Glomerular endothelial cell (primary cell): ENCODE results near the gene DNAJC3. TPM values are rescaled to one million over a fixed set of nuclear protein-coding genes. Genes with fewer than 3 reads are reported as not detected.

Experiments
- DNase-seq: peaks from one replicate; pipeline ENCODE4 v3.0.0-alpha.2; 2011; ENCODE audit warnings: low read depth, low spot score; ENCODE audit errors: extremely low read depth
- total RNA-seq: library from RNA; depleted of rRNA; stranded (reverse); fragments of >200 nt; gene quantifications from 2 replicates; pipeline ENCODE4 v1.2.3, GENCODE V29; 2015

Gene DNAJC3, protein sequence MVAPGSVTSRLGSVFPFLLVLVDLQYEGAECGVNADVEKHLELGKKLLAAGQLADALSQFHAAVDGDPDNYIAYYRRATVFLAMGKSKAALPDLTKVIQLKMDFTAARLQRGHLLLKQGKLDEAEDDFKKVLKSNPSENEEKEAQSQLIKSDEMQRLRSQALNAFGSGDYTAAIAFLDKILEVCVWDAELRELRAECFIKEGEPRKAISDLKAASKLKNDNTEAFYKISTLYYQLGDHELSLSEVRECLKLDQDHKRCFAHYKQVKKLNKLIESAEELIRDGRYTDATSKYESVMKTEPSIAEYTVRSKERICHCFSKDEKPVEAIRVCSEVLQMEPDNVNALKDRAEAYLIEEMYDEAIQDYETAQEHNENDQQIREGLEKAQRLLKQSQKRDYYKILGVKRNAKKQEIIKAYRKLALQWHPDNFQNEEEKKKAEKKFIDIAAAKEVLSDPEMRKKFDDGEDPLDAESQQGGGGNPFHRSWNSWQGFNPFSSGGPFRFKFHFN
- total RNA-seq, result 43.0 and 52.6 TPM in 2 replicates

DNA sequence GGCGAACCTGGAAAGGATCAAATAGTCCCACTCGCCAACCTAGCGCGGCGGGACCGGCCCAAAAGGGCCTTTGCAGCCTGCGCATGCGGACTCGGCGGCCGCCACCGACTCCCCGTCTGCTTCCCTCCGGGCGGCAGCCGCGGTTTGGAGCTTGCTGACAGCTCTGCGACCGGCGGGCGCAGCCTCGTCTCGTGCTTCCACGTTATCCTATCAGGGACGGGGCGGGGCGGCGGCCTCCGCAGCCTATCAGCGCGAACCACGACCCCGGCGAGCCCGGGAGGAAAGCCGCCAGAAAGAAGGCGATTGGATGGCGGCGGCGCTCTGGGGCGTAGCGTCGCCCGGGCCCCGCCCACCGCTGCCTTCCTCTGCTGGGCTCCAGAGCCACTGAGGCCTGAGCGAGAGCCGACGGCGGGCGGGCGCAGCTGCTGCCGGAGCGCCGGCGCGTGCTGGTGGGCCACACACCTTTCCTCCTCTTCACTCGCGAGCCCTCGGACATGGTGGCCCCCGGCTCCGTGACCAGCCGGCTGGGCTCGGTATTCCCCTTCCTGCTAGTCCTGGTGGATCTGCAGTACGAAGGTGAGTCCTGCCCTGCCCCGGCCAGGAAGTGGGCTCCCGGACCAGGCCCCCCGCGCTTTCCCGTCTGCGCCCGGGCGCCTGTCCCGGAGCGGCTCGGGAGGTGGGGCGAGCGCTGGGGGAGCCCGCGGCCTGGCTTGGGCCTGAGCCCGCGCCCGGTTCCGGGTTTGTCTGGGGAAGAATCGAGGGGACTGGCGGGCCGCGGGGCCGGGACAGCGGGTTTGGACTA, at the start of gene DNAJC3:
Gene DNAJC3 (plus strand): TSS at position 378 of the 802 bp plus-strand sequence. CDS start 117 bp downstream, at position 495.
- peak; percentile 55 for DNase-seq

DNA sequence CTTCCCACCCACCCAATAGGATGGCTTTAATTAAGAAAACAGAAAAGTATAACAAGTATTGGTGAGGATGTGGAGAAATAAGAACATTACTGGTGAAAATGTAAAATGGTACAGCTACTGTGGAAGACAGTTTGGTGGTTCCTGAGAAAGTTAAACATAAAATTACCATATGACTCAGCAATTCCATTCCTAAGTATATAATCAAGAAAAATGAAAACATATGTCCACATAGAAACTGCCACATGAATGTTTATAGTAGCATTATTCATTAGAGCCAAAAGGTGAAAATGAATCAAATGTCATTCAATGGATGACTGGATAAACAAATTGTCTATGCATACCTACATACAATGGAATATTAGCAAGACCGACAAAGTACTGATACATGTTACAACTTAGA, 49.3 kb upstream of the DNAJC3 start:
- DNase-seq, result no peak

GRCh38 chr13:95628488-95628887, 48.5 kb upstream of the DNAJC3 start:
- DNase-seq, result no peak

DNA sequence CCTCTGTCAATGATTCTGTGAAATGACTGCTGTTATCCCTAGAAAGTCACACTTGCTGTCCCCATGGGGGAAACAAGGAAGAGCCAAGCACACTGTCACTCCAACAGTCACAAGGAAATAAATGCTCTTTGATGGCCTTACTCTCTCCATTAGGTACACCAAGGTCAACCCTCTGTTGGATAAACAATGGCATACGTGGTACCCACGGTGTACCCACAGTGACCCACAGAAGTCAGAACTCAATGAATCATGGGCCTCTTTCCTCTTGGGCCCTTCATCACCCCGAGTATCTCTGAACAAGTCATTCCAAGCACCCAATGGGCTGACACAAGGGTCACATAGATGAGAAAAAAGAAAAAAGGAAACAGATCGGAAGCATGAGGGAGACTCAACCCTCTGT, 47.9 kb upstream of the DNAJC3 start:
- no peak for DNase-seq

- DNase-seq, result no peak
These were observed 46.3 kb upstream of the DNAJC3 start for GRCh38 chr13:95630593-95630992.

DNA sequence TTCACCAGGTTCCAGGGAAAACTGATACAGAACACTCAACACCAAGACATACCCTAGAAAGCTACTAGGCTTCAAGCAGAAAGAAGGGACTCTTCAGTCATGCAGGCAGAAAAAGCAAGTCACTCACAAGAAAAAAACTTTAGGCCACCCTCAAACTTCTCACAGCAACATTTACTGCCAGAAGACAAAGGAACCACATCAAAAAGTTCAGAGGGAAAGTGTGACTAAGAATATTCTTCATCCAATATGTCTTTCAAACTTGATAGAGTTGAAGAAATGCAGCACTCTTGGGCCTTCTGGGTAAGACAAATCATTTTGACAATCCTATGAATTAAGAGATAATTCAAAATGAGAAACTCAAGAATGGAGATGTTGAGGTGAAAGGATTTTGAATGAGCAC, 40.1 kb upstream of the DNAJC3 start:
- no peak for DNase-seq

GRCh38 chr13:95641291-95642027, 35.5 kb upstream of the DNAJC3 start:
- DNase-seq, result no peak

GRCh38 chr13:95642028-95642621, 34.8 kb upstream of the DNAJC3 start:
- DNase-seq, result no peak

GRCh38 chr13:95642999-95643398, 33.9 kb upstream of the DNAJC3 start:
- DNase-seq, result no peak

DNA sequence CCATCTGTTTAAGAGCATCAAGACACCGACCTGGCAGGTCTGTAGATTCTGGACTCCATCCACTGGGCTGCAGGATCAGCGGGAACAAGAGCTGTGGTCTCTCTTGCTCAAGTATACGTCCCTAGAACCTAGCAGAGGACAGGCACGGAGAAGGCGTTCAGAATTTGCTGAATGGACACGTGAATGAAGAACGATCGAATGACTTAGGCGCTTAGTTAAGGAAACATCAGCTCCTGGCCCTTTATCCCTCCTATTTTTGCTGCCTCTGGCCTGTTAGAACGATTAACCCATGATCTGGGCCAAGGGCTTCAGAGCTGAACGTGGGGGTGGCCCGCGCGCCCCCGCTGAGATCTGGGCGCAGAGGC, 33.4 kb upstream of the DNAJC3 start:
- no peak for DNase-seq

DNA sequence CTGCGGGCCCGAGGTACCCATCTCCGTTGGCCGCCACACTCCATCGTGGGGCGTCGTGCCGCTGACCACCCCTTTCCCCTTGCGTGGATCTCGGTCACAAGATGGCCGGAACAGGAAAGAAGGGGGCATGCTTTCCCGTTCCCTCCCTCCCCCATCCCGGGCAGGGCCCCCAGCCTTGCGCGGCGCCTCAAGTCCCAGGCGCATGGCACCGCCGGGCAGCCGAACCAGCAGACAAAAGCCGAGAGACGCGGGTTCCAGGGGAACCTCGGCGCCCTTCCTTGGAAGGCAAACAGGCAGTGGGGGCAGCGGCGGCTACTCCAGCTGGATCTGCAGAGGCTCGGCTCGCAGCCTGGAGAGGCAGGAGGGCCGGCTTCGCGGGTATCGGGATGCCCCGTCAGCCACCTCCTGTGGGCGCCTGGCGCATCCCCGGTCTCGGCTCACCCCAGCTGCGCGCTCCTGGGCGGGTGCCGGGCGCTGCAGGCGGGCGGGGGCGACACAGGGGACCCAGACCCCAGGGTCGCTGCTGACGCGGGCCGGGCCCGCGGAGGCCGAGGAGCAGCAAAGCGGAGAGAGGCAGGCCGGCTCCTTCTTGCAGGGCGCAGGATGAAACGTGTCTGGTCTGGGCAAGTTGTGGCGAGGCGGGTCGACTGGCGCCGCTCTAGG, 32.9 kb upstream of the DNAJC3 start:
- no peak for DNase-seq

GRCh38 chr13:95644601-95645052, 32.3 kb upstream of the DNAJC3 start, which contains the start of gene DZIP1:
TSS of gene DZIP1 (minus strand) at chr13:95644706. CDS start at chr13:95642029, 2,677 bp downstream.
- peak; percentile 23 for DNase-seq

DNA sequence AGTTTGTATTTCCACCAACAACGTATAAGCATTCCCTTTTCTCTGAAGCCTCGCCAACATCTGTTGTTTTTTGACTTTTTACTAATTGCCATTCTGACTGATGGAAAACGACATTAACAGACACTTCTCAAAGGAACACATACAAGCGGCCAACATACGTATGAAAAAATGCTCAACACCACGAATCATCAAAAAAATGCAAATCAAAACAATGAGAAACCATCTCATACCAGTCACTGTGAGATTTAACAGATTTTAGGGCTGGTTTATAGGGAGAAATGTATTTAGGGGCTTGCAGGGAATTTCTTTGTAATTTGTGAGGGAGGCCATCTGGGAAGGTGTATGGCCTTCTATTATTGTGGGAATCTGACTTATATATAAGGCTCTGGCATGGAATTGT, 29.6 kb upstream of the DNAJC3 start:
- no peak for DNase-seq

- no peak for DNase-seq
These were observed 26.2 kb upstream of the DNAJC3 start for GRCh38 chr13:95650696-95651095.

DNA sequence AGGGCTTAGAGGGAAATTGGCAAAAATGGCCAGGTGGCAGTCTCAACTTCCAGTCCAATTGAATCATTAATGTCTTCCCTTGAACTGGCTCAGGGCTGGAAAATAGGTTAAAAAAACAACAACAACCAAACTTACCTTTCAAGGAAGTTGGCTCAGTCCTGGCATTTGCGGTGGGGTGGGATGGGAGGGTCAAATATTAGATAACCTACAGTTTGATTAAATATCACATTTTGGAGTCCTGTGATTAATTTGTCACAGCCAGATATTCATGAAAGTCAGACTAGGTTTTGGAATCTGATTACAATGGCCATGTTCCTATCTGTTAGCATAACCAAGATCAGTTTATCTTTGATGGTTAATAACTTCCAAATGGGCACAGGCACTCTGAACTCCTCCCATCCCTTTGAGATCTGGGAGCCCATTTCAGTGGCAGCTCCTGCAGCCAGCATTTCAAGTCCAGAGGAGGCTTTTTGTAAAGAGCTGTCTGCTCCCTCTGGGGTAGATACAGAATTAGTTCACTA, 24.6 kb upstream of the DNAJC3 start:
- no peak for DNase-seq

- DNase-seq, result no peak
These were observed 24.1 kb upstream of the DNAJC3 start for GRCh38 chr13:95652821-95653220.

DNA sequence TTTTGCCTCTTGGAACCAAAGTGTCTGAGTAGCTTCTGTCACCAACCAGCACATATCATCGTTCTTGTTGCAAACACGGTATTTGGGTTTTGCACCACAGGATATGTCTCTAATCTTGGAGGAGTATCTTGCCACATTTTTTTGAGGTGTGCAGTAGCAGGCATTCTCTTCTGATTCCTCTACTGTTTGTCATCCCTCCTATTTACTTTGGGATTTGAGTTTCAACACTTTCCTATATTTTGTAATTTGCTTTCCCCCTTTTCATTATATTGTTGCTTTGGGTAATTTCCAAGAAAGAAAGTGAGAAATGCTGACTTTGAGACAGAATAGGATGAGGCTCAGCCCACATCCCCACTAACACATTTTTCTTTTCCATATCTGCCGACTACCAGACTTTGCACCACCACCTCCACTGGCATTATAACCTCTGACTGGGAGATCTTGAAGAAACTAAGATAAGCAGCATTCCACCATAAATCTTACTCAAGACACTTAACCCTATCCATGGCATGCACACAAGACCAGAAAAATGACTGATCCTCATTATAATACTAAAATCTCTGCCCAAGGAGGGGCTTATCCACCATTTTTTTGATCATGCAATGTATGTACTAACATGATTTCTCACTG, 20.4 kb upstream of the DNAJC3 start:
- no peak for DNase-seq

DNA sequence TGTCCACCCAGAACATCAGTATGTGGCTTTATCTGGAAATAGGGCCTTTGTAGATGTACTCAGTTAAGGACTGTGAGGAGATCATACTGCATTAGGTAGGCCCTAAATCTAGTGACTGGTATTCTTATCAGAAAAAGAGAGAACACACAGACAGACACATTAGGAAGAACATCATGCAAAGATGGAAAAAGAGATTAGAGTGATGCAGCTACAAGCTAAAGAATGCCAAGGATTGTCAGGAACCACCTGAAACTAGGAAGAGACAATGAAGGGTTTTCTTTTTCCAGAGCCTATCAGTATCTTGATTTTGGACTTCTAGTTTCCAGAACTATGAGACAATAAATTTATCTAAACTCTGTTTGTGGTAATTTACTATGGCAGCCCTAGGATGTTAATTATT, 17.4 kb upstream of the DNAJC3 start:
- DNase-seq, result no peak

GRCh38 chr13:95660981-95661581, 15.9 kb upstream of the DNAJC3 start:
- DNase-seq, result no peak
